NCI-H524 treated with DMSO at 0.1 percent for 48 hours (cell line): Measurements from ENCODE around the gene FAM25C.
"Not testable (repeated sequence)": the region's sequence is repeated elsewhere in the genome, so short reads cannot be mapped to it uniquely, and the experiment has no call there.

Experiments used
- DNase-seq: peaks from one replicate; lab custom pipeline; 2025; lab: John Stamatoyannopoulos, UW

The FAM25C gene

GRCh38 chr10:47999691-48000090 lies at the start of gene FAM25C:
TSS of gene FAM25C (minus strand) at chr10:47999791. CDS start at chr10:47999765, 26 bp downstream.
- not testable (repeated sequence) for DNase-seq

- not testable (repeated sequence) for DNase-seq
Observed at GRCh38 chr10:48044557-48044956, 45.0 kb upstream of the FAM25C start.

- not testable (repeated sequence) for DNase-seq
Observed at GRCh38 chr10:48031390-48031789, 31.8 kb upstream of the FAM25C start.

- DNase-seq: not testable (repeated sequence)
Observed at GRCh38 chr10:48002306-48002705, 2.7 kb upstream of the FAM25C start.

GRCh38 chr10:47994045-47994444 lies 5.5 kb downstream of the FAM25C start:
- not testable (repeated sequence) for DNase-seq

GRCh38 chr10:47992560-47992959 lies 7.0 kb downstream of the FAM25C start:
- not testable (repeated sequence) for DNase-seq

- DNase-seq: not testable (repeated sequence)
Observed at GRCh38 chr10:47991706-47992105, 7.9 kb downstream of the FAM25C start.

GRCh38 chr10:47990097-47990496 lies 9.5 kb downstream of the FAM25C start:
- DNase-seq: not testable (repeated sequence)

GRCh38 chr10:47989542-47989950 lies 10.0 kb downstream of the FAM25C start:
- DNase-seq: not testable (repeated sequence)

GRCh38 chr10:47988718-47989541 lies 10.7 kb downstream of the FAM25C start:
- DNase-seq: not testable (repeated sequence)

GRCh38 chr10:47987952-47988351 lies 11.6 kb downstream of the FAM25C start:
- not testable (repeated sequence) for DNase-seq

- not testable (repeated sequence) for DNase-seq
Observed at GRCh38 chr10:47986413-47987230, 13.0 kb downstream of the FAM25C start.

- DNase-seq: not testable (repeated sequence)
Observed at GRCh38 chr10:47975409-47975808, 24.2 kb downstream of the FAM25C start.

- DNase-seq: not testable (repeated sequence)
Observed at GRCh38 chr10:47973131-47973530, 26.5 kb downstream of the FAM25C start.

GRCh38 chr10:47972077-47972476 lies 27.5 kb downstream of the FAM25C start:
- DNase-seq: not testable (repeated sequence)

- DNase-seq: not testable (repeated sequence)
Observed at GRCh38 chr10:47971598-47971997, 28.0 kb downstream of the FAM25C start.

GRCh38 chr10:47970047-47970446 lies 29.5 kb downstream of the FAM25C start:
- not testable (repeated sequence) for DNase-seq

GRCh38 chr10:47968988-47969387 lies 30.6 kb downstream of the FAM25C start:
- DNase-seq: not testable (repeated sequence)

GRCh38 chr10:47964280-47965063 lies 35.1 kb downstream of the FAM25C start:
- DNase-seq: not testable (repeated sequence)

GRCh38 chr10:47962785-47963184 lies 36.8 kb downstream of the FAM25C start:
- not testable (repeated sequence) for DNase-seq

- DNase-seq: not testable (repeated sequence)
Observed at GRCh38 chr10:47960699-47961098, 38.9 kb downstream of the FAM25C start.

- not testable (repeated sequence) for DNase-seq
Observed at GRCh38 chr10:47959677-47960076, 39.9 kb downstream of the FAM25C start.
